Loucy (cell line): ENCODE data around the gene USP53.
A peak's percentile ranks its signal among the peaks of the same experiment; 100 is the strongest.
"Not testable (repeated sequence)": the region's sequence is repeated elsewhere in the genome, so short reads cannot be mapped to it uniquely, and the experiment has no call there.

Source experiments
- H2AFZ ChIP-seq: fragments of 200-600 bp; sonication (generic); 2 replicates; pipeline ENCODE4 v1.6.0; 2016; ENCODE audit warnings: antibody characterized with exemption, mild to moderate bottlenecking, low read length, moderate library complexity
- H3F3A ChIP-seq: fragments of 200-600 bp; 2 replicates; pipeline ENCODE4 v1.6.0; 2016; ENCODE audit warnings: antibody characterized with exemption, low read depth, mild to moderate bottlenecking
- H3K27me3 ChIP-seq: fragments of 200-600 bp; sonication (generic); 2 replicates; pipeline ENCODE4 v1.6.1; 2014; ENCODE audit warnings: low read length, mild to moderate bottlenecking; ENCODE audit not compliant: insufficient read depth, poor library complexity, severe bottlenecking
- H3K36me3 ChIP-seq: fragments of 200-600 bp; sonication (generic); 2 replicates; pipeline ENCODE4 v1.6.1; 2016; ENCODE audit warnings: low read length; ENCODE audit not compliant: insufficient read depth
- H3K4me1 ChIP-seq: fragments of 200-600 bp; sonication (generic); 2 replicates; pipeline ENCODE4 v1.5.1; 2014; ENCODE audit warnings: low read length, mild to moderate bottlenecking; ENCODE audit not compliant: insufficient read depth, poor library complexity, severe bottlenecking
- H3K4me2 ChIP-seq: fragments of 200-600 bp; sonication (generic); 2 replicates; pipeline ENCODE4 v1.6.0; 2014; ENCODE audit warnings: antibody characterized with exemption, low read length, low read depth, mild to moderate bottlenecking; ENCODE audit not compliant: poor library complexity, severe bottlenecking
- H3K4me3 ChIP-seq: fragments of 200-600 bp; sonication (generic); 2 replicates; pipeline ENCODE4 v1.5.1; 2014; ENCODE audit warnings: low read length, mild to moderate bottlenecking, mixed read lengths; ENCODE audit not compliant: poor library complexity, severe bottlenecking
- H3K79me2 ChIP-seq: fragments of 200-600 bp; sonication (generic); 2 replicates; pipeline ENCODE4 v1.6.1; 2014; ENCODE audit warnings: low read length; ENCODE audit not compliant: insufficient read depth
- H3K9ac ChIP-seq: fragments of 200-600 bp; sonication (generic); 2 replicates; pipeline ENCODE4 v1.6.0; 2014; ENCODE audit warnings: mild to moderate bottlenecking, low read depth, low read length, moderate library complexity; ENCODE audit not compliant: poor library complexity, severe bottlenecking
- H3K9me2 ChIP-seq: fragments of 200-600 bp; sonication (generic); replicated peaks from 2 replicates; pipeline ENCODE4 v1.6.1; 2016; ENCODE audit warnings: low read depth, low read length, mixed read lengths
- H3K9me3 ChIP-seq: fragments of 200-600 bp; sonication (generic); 2 replicates; pipeline ENCODE4 v1.6.1; 2014; ENCODE audit warnings: mild to moderate bottlenecking, antibody characterized with exemption, low read length, low read depth; ENCODE audit not compliant: insufficient read depth
- H4K20me1 ChIP-seq: fragments of 200-600 bp; sonication (generic); 2 replicates; pipeline ENCODE4 v1.6.0; 2014; ENCODE audit warnings: antibody characterized with exemption, low read length, mild to moderate bottlenecking; ENCODE audit not compliant: insufficient read depth, poor library complexity, severe bottlenecking
- CTCF ChIP-seq: fragments of 200-600 bp; sonication (generic); conservative IDR thresholded peaks from 2 replicates; pipeline ENCODE4 v1.5.1; 2014; ENCODE audit warnings: mild to moderate bottlenecking, antibody characterized with exemption, low read length
- EZH2phosphoT487 ChIP-seq: fragments of 200-600 bp; IDR thresholded peaks from 2 replicates; pipeline ENCODE4 v1.6.1; 2018; ENCODE audit warnings: antibody characterized with exemption, mild to moderate bottlenecking, moderate library complexity, borderline replicate concordance

The USP53 gene

GRCh38 chr4:119268466-119268865 lies 56.0 kb downstream of the USP53 start:
- H3K4me2 ChIP-seq = no peak overlapping the region
- H3K4me3 ChIP-seq = no peak overlapping the region
- H3K9me3 ChIP-seq = no peaks in the 10 kb centered on the region
- H3K9ac ChIP-seq = no peak overlapping the region
- H2AFZ ChIP-seq = no peak overlapping the region
- TF ChIP-seq EZH2phosphoT487 = no peak
- no peak for TF ChIP-seq CTCF
- H3F3A ChIP-seq = no peaks in the 10 kb centered on the region
- H4K20me1 ChIP-seq = no peaks in the 10 kb centered on the region
- H3K4me1 ChIP-seq = no peaks in the 10 kb centered on the region
- no peaks in the 10 kb centered on the region for H3K36me3 ChIP-seq
- no peaks in the 10 kb centered on the region for H3K27me3 ChIP-seq
- no peaks in the 10 kb centered on the region for H3K79me2 ChIP-seq
- H3K9me2 ChIP-seq = no peaks in the 10 kb centered on the region

- TF ChIP-seq CTCF (no peak), EZH2phosphoT487 (no peak)
- no peaks in the 10 kb centered on the region for H3K79me2 ChIP-seq
Measured at GRCh38 chr4:119271361-119272085, 59.0 kb downstream of the USP53 start.

GRCh38 chr4:119279541-119279940 lies 67.0 kb downstream of the USP53 start:
- H3K9me2 ChIP-seq, H3K27me3 ChIP-seq, H3K4me3 ChIP-seq, H3K36me3 ChIP-seq, H3K79me2 ChIP-seq, H3K4me2 ChIP-seq, H4K20me1 ChIP-seq, H3F3A ChIP-seq, H3K9me3 ChIP-seq, H2AFZ ChIP-seq, H3K9ac ChIP-seq: not testable (repeated sequence)
- H3K4me1 ChIP-seq = peaks cover 16% of the 10 kb centered on the region

More at GRCh38 chr4:119271361-119272085, 59.0 kb downstream of the USP53 start:
- Histone ChIP-seq H3K4me1 (no peaks in the 10 kb centered on the region), H3K4me3 (no peak overlapping the region), H3K9me3 (no peaks in the 10 kb centered on the region), H4K20me1 (no peaks in the 10 kb centered on the region), H2AFZ (peak overlapping the region; percentile 43; the same call in 1 of the 2 replicates), H3K4me2 (no peak overlapping the region), H3K27me3 (no peaks in the 10 kb centered on the region), H3K9me2 (no peaks in the 10 kb centered on the region), H3F3A (no peaks in the 10 kb centered on the region), H3K36me3 (no peaks in the 10 kb centered on the region), H3K9ac (no peak overlapping the region)

- H3F3A ChIP-seq, H3K9ac ChIP-seq, H3K4me3 ChIP-seq, H3K79me2 ChIP-seq, H3K9me2 ChIP-seq, H3K9me3 ChIP-seq, H4K20me1 ChIP-seq, H3K27me3 ChIP-seq, H2AFZ ChIP-seq, H3K36me3 ChIP-seq, H3K4me2 ChIP-seq: not testable (repeated sequence)
- peaks cover 19% of the 10 kb centered on the region for H3K4me1 ChIP-seq
Measured at GRCh38 chr4:119279945-119280344, 67.4 kb downstream of the USP53 start.
